Esophagus mucosa (tissue), 1 donor: ENCODE measurements around the gene ST6GALNAC1. TPM values are rescaled to one million over a fixed set of nuclear protein-coding genes. Genes with fewer than 3 reads are reported as not detected.

Source experiments
- ATAC-seq: fragments of 200-7000 bp; cut with Tn5 transposase; one replicate; pipeline ENCODE4 v1.9.1; 2020
- total RNA-seq: library from RNA; stranded (reverse); gene quantifications from one replicate; pipeline ENCODE4 v1.2.4, GENCODE V29; 2023
- donor health status: DM: yes; HTN: yes; CAD: no.

The ST6GALNAC1 gene
- total RNA-seq, 1 donor from 2014 or later, result 16.9 TPM

GRCh38 chr17:76575570-76575969, 68.0 kb downstream of the ST6GALNAC1 start:
- no peak for ATAC-seq

Other genes with a start within 250 kb of the ST6GALNAC1 start
- gene UBE2O, start 190.6 kb downstream of the ST6GALNAC1 start, total RNA-seq, result 17.2 TPM
- gene AANAT, start 176.2 kb downstream of the ST6GALNAC1 start, total RNA-seq, result not detected
- 36.8 TPM for gene RHBDF2, start 142.3 kb downstream of the ST6GALNAC1 start, total RNA-seq
- 2.6 TPM for gene CYGB, start 106.0 kb downstream of the ST6GALNAC1 start, total RNA-seq
- 0.64 TPM for gene PRCD, start 103.7 kb downstream of the ST6GALNAC1 start, total RNA-seq
- 24.0 TPM for gene ST6GALNAC2, start 57.9 kb downstream of the ST6GALNAC1 start, total RNA-seq
- 32.3 TPM for gene MXRA7, start 67.2 kb upstream of the ST6GALNAC1 start, total RNA-seq
- 11.0 TPM for gene JMJD6, start 82.8 kb upstream of the ST6GALNAC1 start, total RNA-seq
- gene METTL23, start 83.1 kb upstream of the ST6GALNAC1 start, total RNA-seq, result 17.8 TPM
- 162 TPM for gene SRSF2, start 93.6 kb upstream of the ST6GALNAC1 start, total RNA-seq
- gene MFSD11, start 94.4 kb upstream of the ST6GALNAC1 start, total RNA-seq, result 22.6 TPM
- 0.20 TPM for gene MGAT5B, start 224.6 kb upstream of the ST6GALNAC1 start, total RNA-seq